ENCODE results near the gene CFAP73. TPM values are rescaled to one million over a fixed set of nuclear protein-coding genes. Genes with fewer than 3 reads are reported as not detected.

The CFAP73 gene
- total and polyA plus RNA-seq, 4 donors: 10.4 to 40.6 (median 14.6) TPM

GRCh38 chr12:113208041-113208934 is 58.8 kb downstream of the CFAP73 start:
- Histone ChIP-seq H3K4me3 (no peak overlapping the region), H3K36me3 (ENCODE audit: control insufficient read depth in 4 of 4, insufficient read depth in 4 of 4, low read length in 4 of 4) (no peaks in the 10 kb centered on the region), H3K27me3 (ENCODE audit: control insufficient read depth in 3 of 3, insufficient read depth in 3 of 3, low read length in 2 of 3) (no peaks in the 10 kb centered on the region), H3K4me1 (ENCODE audit: control insufficient read depth in 5 of 5, insufficient read depth in 5 of 5, low read length in 5 of 5) (peaks cover 0 to 8% (median 1%) of the 10 kb centered on the region in 5 donors), H3K9ac (ENCODE audit: insufficient read depth in 1 of 2, low read length in 2 of 2) (no peak overlapping the region), H3K9me3 (ENCODE audit: control insufficient read depth in 4 of 4, insufficient read depth in 3 of 4, low read length in 3 of 4) (no peaks in the 10 kb centered on the region), H3K27ac (ENCODE audit: low read depth in 1 of 2, low read length in 1 of 2) (peak overlapping the region in 1 of 2 donors; percentile 30)
- DNase-seq (peak; percentile 40 to 64 (median 51)), ATAC-seq (ENCODE audit: insufficient read depth, low FRiP score) (peak; percentile 71)
- TF ChIP-seq, protein P1, sequence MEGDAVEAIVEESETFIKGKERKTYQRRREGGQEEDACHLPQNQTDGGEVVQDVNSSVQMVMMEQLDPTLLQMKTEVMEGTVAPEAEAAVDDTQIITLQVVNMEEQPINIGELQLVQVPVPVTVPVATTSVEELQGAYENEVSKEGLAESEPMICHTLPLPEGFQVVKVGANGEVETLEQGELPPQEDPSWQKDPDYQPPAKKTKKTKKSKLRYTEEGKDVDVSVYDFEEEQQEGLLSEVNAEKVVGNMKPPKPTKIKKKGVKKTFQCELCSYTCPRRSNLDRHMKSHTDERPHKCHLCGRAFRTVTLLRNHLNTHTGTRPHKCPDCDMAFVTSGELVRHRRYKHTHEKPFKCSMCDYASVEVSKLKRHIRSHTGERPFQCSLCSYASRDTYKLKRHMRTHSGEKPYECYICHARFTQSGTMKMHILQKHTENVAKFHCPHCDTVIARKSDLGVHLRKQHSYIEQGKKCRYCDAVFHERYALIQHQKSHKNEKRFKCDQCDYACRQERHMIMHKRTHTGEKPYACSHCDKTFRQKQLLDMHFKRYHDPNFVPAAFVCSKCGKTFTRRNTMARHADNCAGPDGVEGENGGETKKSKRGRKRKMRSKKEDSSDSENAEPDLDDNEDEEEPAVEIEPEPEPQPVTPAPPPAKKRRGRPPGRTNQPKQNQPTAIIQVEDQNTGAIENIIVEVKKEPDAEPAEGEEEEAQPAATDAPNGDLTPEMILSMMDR (IDR thresholded peaks at IDR 0.05; ENCODE audit: control extremely low read depth, extremely low read depth): no peak
- 16 to 51% methylated on average over 10 of the region's 10 CpGs for WGBS, 2 donors

Small RNAs within 50 kb of the gene (small RNA-seq; reads per million reads assigned to genes)
- gene MIR7106 (ENCODE audit: low replicate concordance): not detected
- not detected for gene RF00019 (ENCODE audit: low replicate concordance)

Other genes starting within 250 kb of the CFAP73 start
- 10 to 100 TPM; 15.8 to 21.2 TPM for gene OAS1, start 242.8 kb upstream of the CFAP73 start, total RNA-seq
- gene OAS1, start 242.8 kb upstream of the CFAP73 start, polyA plus RNA-seq: 10 to 100 TPM; 14.6 to 40.3 TPM
- gene OAS3, start 211.2 kb upstream of the CFAP73 start, total RNA-seq: 10 to 100 TPM; 13.9 to 31.9 TPM
- gene OAS3, start 211.2 kb upstream of the CFAP73 start, polyA plus RNA-seq: 10 to 100 TPM in 1 of 2 donors, 1 to 10 TPM in 1; 5.7 to 24.6 TPM
- 10 to 100 TPM; 11.3 to 25.9 TPM for gene OAS2, start 171.2 kb upstream of the CFAP73 start, total RNA-seq
- gene OAS2, start 171.2 kb upstream of the CFAP73 start, polyA plus RNA-seq: 10 to 100 TPM in 1 of 2 donors, 1 to 10 TPM in 1; 9.8 to 20.8 TPM
- gene DTX1, start 93.0 kb upstream of the CFAP73 start, total RNA-seq: 1 to 10 TPM; 2.9 to 4.9 TPM
- gene DTX1, start 93.0 kb upstream of the CFAP73 start, polyA plus RNA-seq: 1 to 10 TPM; 1.3 to 1.6 TPM
- under 1 TPM; 0.58 to 0.65 TPM for gene RASAL1, start 14.0 kb upstream of the CFAP73 start, total RNA-seq
- gene RASAL1, start 14.0 kb upstream of the CFAP73 start, polyA plus RNA-seq: 1 to 10 TPM in 1 of 2 donors, under 1 TPM in 1; 0.09 to 1.8 TPM
- gene DDX54, start 35.8 kb downstream of the CFAP73 start, total RNA-seq: 10 to 100 TPM; 17.9 to 75.3 TPM
- 10 to 100 TPM; 43.6 to 60.2 TPM for gene DDX54, start 35.8 kb downstream of the CFAP73 start, polyA plus RNA-seq
- gene RITA1, start 36.0 kb downstream of the CFAP73 start, total RNA-seq: 10 to 100 TPM in 1 of 2 donors, 1 to 10 TPM in 1; 9.1 to 19.7 TPM
- 10 to 100 TPM; 12.3 to 16.2 TPM for gene RITA1, start 36.0 kb downstream of the CFAP73 start, polyA plus RNA-seq
- gene TPCN1, start 71.7 kb downstream of the CFAP73 start, total RNA-seq: 10 to 100 TPM; 32.0 to 61.7 TPM
- 10 to 100 TPM; 20.8 to 29.4 TPM for gene TPCN1, start 71.7 kb downstream of the CFAP73 start, polyA plus RNA-seq
- 10 to 100 TPM; 21.8 to 44.8 TPM for gene SLC8B1, start 185.4 kb downstream of the CFAP73 start, total RNA-seq
- gene SLC8B1, start 185.4 kb downstream of the CFAP73 start, polyA plus RNA-seq: 10 to 100 TPM; 27.5 to 36.7 TPM
- 10 to 100 TPM; 16.7 to 48.9 TPM for gene PLBD2, start 208.9 kb downstream of the CFAP73 start, total RNA-seq
- gene PLBD2, start 208.9 kb downstream of the CFAP73 start, polyA plus RNA-seq: 10 to 100 TPM; 16.4 to 26.5 TPM

All from lung (tissue), 13 donors.